HepG2 (cell line): ENCODE results near the gene OPRL1. TPM values are rescaled to one million over a fixed set of nuclear protein-coding genes. Genes with fewer than 3 reads are reported as not detected.
A peak's percentile ranks its signal among the peaks of the same experiment; 100 is the strongest.

Experiments
- ATF1 ChIP-seq: IDR thresholded peaks from 2 replicates; pipeline ENCODE4 v1.6.1; 2016; ENCODE audit warnings: mild to moderate bottlenecking, control low read depth
- FOXM1 ChIP-seq: sonication (generic); formaldehyde crosslinking; IDR thresholded peaks from 2 replicates; pipeline ENCODE4 v1.5.0; 2020; ENCODE audit warnings: missing genetic modification reagents
- GABPA ChIP-seq, 2 experiments: IDR thresholded peaks; 2 replicates each; pipeline ENCODE4 v1.6.1; 2011 to 2016; ENCODE audit warnings: low read depth in 2 of 2, low read length in 1 of 2, missing biosample characterization in 1 of 2, missing genetic modification characterization in 1 of 2
- RARA ChIP-seq: IDR thresholded peaks from 2 replicates; pipeline ENCODE4 v1.6.1; 2016; ENCODE audit warnings: missing genetic modification reagents, missing compliant biosample characterization
- REL ChIP-seq: sonication (generic); formaldehyde crosslinking; conservative IDR thresholded peaks from 2 replicates; pipeline ENCODE4 v1.8.0; 2022; ENCODE audit warnings: mild to moderate bottlenecking, missing genetic modification reagents, moderate library complexity
- SP1 ChIP-seq, 2 experiments: fragments of 450-650 bp in 1 of 2; sonication (generic) in 1 of 2; formaldehyde crosslinking in 1 of 2; IDR thresholded peaks; 2 replicates each; pipeline versions ENCODE4 v1.4.0 to v1.6.1; 2016 to 2020; ENCODE audit warnings: missing genetic modification reagents in 1 of 2
- SSRP1 ChIP-seq: IDR thresholded peaks from 2 replicates; pipeline ENCODE4 v1.6.1; 2016; ENCODE audit warnings: control low read depth
- TCF7L2 ChIP-seq: IDR thresholded peaks from 2 replicates; pipeline ENCODE4 v1.6.1; 2011; ENCODE audit warnings: mild to moderate bottlenecking, low read depth, low read length, moderate library complexity
- TP53 ChIP-seq: sonication (generic); formaldehyde crosslinking; conservative IDR thresholded peaks from 2 replicates; pipeline ENCODE4 v1.4.0; 2020; ENCODE audit warnings: missing genetic modification reagents
- ZMYM2 ChIP-seq: sonication (generic); formaldehyde crosslinking; IDR thresholded peaks from 2 replicates; pipeline ENCODE4 v1.8.0; 2022; ENCODE audit warnings: mild to moderate bottlenecking, missing genetic modification reagents
- ZSCAN31 ChIP-seq: sonication (generic); formaldehyde crosslinking; IDR thresholded peaks from 2 replicates; pipeline ENCODE4 v1.5.0; 2020; ENCODE audit warnings: low read depth, mild to moderate bottlenecking, missing genetic modification reagents
- polyA plus RNA-seq, 8 experiments: library from polyadenylated mRNA; depleted of rRNA in 3 of 8; stranded (reverse) in 7 of 8; unstranded in 1 of 8; fragments of >200 nt; fragmentation: Illumina TruSeq in 4 of 8; extraction: Trizol in 4 of 8; gene quantifications; 2 replicates each; pipeline versions ENCODE4 v1.2.1 to v1.2.3, GENCODE V29; 2011 to 2016; ENCODE audit warnings: low read depth in 4 of 8, missing spikeins in 1 of 8, mixed read lengths in 1 of 8; ENCODE audit not compliant: insufficient read depth in 1 of 8
- total RNA-seq, 5 experiments: library from RNA; depleted of rRNA; stranded (reverse); fragments of >200 nt; fragmentation: Illumina TruSeq; extraction: Trizol; gene quantifications; 2 replicates each; pipeline ENCODE4 v1.2.3, GENCODE V29; 2016; ENCODE audit warnings: low read depth in 1 of 5
- TF ChIP-seq, protein P1 (sequence below): sonication (generic); formaldehyde crosslinking; IDR thresholded peaks from 2 replicates; pipeline ENCODE4 v1.4.0; 2020; ENCODE audit warnings: missing genetic modification reagents
- TF ChIP-seq, protein P2 (sequence below): sonication (generic); formaldehyde crosslinking; IDR thresholded peaks from 2 replicates; pipeline ENCODE4 v1.9.0; 2021; ENCODE audit warnings: missing genetic modification reagents, mild to moderate bottlenecking, borderline replicate concordance
- TF ChIP-seq, protein P3 (sequence below): IDR thresholded peaks from 2 replicates; pipeline ENCODE4 v1.6.1; 2016; ENCODE audit warnings: missing compliant biosample characterization, missing genetic modification reagents, borderline replicate concordance
- TF ChIP-seq, protein P4 (sequence below): sonication (generic); formaldehyde crosslinking; IDR thresholded peaks from 2 replicates; pipeline ENCODE4 v1.8.0; 2022; ENCODE audit warnings: mild to moderate bottlenecking, missing genetic modification reagents
- TF ChIP-seq, protein P5 (sequence below): fragments of 450-650 bp; IDR thresholded peaks from 2 replicates; pipeline ENCODE4 v1.6.1; 2016
- TF ChIP-seq, protein P6 (sequence below): sonication (generic); formaldehyde crosslinking; IDR thresholded peaks from 2 replicates; pipeline ENCODE4 v1.4.0; 2020; ENCODE audit warnings: missing genetic modification reagents, borderline replicate concordance

Gene OPRL1
- total and polyA plus RNA-seq, 2 of the 13 experiments (the other 11 are each of a cell fraction or from before 2014, with no cell fraction given), result 0.35 to 0.71 TPM

DNA sequence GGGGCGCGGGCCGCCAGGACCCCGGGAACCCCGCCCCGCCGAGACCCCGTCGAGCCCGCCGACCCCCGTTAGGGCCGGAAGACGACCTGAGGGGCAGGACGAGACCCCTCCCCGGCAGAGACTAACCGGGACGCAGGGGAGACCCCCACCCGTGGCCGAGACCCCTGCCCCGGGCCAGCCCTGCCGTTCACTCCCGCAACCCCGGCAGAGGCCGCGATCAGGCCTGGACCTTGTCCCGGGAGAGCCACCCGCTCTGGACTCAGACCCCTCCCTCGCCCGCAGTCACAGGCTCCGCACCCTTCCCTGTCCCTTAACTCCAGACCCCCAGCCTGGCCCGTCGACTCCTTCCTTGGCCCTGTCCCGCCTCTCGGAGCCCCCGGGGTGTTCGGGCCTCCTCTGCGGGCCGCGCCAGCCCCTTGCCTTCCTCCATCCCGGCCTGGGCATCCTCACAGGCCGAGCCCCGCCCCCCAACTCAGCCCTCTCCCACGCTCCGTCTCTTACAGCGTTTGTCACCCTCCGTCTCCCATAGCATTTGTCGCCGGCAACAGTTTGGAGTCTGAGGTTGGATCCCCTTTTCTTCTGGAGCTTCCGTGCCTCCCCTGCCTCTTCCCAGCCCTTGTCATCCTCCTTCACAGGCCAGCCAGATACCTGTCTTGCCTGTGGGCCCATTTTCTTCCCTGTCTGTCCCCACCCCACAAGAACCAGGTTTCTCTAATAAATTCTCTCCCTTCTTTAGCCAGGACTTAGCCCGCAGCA is 16.3 kb upstream of the OPRL1 start (continued):
- TF ChIP-seq TP53, result no peak
- TF ChIP-seq, protein P1, sequence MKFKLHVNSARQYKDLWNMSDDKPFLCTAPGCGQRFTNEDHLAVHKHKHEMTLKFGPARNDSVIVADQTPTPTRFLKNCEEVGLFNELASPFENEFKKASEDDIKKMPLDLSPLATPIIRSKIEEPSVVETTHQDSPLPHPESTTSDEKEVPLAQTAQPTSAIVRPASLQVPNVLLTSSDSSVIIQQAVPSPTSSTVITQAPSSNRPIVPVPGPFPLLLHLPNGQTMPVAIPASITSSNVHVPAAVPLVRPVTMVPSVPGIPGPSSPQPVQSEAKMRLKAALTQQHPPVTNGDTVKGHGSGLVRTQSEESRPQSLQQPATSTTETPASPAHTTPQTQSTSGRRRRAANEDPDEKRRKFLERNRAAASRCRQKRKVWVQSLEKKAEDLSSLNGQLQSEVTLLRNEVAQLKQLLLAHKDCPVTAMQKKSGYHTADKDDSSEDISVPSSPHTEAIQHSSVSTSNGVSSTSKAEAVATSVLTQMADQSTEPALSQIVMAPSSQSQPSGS, result no peak
- no peak for TF ChIP-seq ZMYM2 (CRISPR knock-in tag)
- TF ChIP-seq, protein P2, sequence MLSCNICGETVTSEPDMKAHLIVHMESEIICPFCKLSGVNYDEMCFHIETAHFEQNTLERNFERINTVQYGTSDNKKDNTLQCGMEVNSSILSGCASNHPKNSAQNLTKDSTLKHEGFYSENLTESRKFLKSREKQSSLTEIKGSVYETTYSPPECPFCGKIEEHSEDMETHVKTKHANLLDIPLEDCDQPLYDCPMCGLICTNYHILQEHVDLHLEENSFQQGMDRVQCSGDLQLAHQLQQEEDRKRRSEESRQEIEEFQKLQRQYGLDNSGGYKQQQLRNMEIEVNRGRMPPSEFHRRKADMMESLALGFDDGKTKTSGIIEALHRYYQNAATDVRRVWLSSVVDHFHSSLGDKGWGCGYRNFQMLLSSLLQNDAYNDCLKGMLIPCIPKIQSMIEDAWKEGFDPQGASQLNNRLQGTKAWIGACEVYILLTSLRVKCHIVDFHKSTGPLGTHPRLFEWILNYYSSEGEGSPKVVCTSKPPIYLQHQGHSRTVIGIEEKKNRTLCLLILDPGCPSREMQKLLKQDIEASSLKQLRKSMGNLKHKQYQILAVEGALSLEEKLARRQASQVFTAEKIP (CRISPR knock-in tag), result no peak
- no peak for TF ChIP-seq SP1 (IDR thresholded peaks at IDR 0.05)
- no peak for TF ChIP-seq SP1 (CRISPR knock-in tag; IDR thresholded peaks at IDR 0.05)
- TF ChIP-seq, protein P3, sequence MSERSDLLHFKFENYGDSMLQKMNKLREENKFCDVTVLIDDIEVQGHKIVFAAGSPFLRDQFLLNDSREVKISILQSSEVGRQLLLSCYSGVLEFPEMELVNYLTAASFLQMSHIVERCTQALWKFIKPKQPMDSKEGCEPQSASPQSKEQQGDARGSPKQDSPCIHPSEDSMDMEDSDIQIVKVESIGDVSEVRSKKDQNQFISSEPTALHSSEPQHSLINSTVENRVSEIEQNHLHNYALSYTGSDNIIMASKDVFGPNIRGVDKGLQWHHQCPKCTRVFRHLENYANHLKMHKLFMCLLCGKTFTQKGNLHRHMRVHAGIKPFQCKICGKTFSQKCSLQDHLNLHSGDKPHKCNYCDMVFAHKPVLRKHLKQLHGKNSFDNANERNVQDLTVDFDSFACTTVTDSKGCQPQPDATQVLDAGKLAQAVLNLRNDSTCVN, result 0 out of 2 replicates have a peak, but pooled peaks have one; percentile 68
- TF ChIP-seq ATF1 (CRISPR knock-in tag), result no peak
- TF ChIP-seq FOXM1, result no peak
- no peak for TF ChIP-seq RARA (CRISPR knock-in tag)
- TF ChIP-seq, protein P4, sequence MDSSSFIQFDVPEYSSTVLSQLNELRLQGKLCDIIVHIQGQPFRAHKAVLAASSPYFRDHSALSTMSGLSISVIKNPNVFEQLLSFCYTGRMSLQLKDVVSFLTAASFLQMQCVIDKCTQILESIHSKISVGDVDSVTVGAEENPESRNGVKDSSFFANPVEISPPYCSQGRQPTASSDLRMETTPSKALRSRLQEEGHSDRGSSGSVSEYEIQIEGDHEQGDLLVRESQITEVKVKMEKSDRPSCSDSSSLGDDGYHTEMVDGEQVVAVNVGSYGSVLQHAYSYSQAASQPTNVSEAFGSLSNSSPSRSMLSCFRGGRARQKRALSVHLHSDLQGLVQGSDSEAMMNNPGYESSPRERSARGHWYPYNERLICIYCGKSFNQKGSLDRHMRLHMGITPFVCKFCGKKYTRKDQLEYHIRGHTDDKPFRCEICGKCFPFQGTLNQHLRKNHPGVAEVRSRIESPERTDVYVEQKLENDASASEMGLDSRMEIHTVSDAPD (CRISPR knock-in tag), result no peak
- no peak for TF ChIP-seq TCF7L2
- TF ChIP-seq, protein P5, sequence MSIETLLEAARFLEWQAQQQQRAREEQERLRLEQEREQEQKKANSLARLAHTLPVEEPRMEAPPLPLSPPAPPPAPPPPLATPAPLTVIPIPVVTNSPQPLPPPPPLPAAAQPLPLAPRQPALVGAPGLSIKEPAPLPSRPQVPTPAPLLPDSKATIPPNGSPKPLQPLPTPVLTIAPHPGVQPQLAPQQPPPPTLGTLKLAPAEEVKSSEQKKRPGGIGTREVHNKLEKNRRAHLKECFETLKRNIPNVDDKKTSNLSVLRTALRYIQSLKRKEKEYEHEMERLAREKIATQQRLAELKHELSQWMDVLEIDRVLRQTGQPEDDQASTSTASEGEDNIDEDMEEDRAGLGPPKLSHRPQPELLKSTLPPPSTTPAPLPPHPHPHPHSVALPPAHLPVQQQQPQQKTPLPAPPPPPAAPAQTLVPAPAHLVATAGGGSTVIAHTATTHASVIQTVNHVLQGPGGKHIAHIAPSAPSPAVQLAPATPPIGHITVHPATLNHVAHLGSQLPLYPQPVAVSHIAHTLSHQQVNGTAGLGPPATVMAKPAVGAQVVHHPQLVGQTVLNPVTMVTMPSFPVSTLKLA, result no peak
- no peak for TF ChIP-seq ZSCAN31
- no peak for TF ChIP-seq GABPA (IDR thresholded peaks at IDR 0.05; ENCODE audit: low read depth, low read length)
- 0 out of 2 replicates have a peak, but pooled peaks have one; percentile 16 for TF ChIP-seq GABPA (CRISPR knock-in tag; IDR thresholded peaks at IDR 0.05; ENCODE audit: low read depth)
- TF ChIP-seq SSRP1 (CRISPR knock-in tag), result no peak
- TF ChIP-seq, protein P6, sequence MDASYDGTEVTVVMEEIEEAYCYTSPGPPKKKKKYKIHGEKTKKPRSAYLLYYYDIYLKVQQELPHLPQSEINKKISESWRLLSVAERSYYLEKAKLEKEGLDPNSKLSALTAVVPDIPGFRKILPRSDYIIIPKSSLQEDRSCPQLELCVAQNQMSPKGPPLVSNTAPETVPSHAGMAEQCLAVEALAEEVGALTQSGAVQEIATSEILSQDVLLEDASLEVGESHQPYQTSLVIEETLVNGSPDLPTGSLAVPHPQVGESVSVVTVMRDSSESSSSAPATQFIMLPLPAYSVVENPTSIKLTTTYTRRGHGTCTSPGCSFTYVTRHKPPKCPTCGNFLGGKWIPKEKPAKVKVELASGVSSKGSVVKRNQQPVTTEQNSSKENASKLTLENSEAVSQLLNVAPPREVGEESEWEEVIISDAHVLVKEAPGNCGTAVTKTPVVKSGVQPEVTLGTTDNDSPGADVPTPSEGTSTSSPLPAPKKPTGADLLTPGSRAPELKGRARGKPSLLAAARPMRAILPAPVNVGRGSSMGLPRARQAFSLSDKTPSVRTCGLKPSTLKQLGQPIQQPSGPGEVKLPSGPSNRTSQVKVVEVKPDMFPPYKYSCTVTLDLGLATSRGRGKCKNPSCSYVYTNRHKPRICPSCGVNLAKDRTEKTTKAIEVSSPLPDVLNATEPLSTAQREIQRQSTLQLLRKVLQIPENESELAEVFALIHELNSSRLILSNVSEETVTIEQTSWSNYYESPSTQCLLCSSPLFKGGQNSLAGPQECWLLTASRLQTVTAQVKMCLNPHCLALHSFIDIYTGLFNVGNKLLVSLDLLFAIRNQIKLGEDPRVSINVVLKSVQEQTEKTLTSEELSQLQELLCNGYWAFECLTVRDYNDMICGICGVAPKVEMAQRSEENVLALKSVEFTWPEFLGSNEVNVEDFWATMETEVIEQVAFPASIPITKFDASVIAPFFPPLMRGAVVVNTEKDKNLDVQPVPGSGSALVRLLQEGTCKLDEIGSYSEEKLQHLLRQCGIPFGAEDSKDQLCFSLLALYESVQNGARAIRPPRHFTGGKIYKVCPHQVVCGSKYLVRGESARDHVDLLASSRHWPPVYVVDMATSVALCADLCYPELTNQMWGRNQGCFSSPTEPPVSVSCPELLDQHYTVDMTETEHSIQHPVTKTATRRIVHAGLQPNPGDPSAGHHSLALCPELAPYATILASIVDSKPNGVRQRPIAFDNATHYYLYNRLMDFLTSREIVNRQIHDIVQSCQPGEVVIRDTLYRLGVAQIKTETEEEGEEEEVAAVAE (CRISPR knock-in tag), result 0 out of 2 replicates have a peak, but pooled peaks have one; percentile 8
- TF ChIP-seq REL (CRISPR knock-in tag), result no peak
